ENCODE results near the gene IL26. TPM values are rescaled to one million over a fixed set of nuclear protein-coding genes. Genes with fewer than 3 reads are reported as not detected.

Gene IL26
- total RNA-seq, 1 donor from 2014 or later, result not detected

GRCh38 chr12:68189821-68190242 is 35.8 kb downstream of the IL26 start:
- Histone ChIP-seq H3K27ac (no peak overlapping the region), H3K4me3 (no peak overlapping the region), H3K9me3 (no peaks in the 10 kb centered on the region), H3K4me1 (no peaks in the 10 kb centered on the region), H3K27me3 (ENCODE audit: low read depth) (peaks cover 4% of the 10 kb centered on the region), H3K36me3 (no peaks in the 10 kb centered on the region)
- intact Hi-C loops (cut with DNase I), result no loop called here
- ATAC-seq (no peak), DNase-seq (no peak)
- no peak for TF ChIP-seq CTCF (IDR thresholded peaks at IDR 0.05)

- DNase-seq (no peak), ATAC-seq (no peak)
- H3K27ac ChIP-seq, result no peak overlapping the region
- no peaks in the 10 kb centered on the region for H3K36me3 ChIP-seq
- no peak for TF ChIP-seq CTCF (IDR thresholded peaks at IDR 0.05)
- H3K9me3 ChIP-seq, result no peaks in the 10 kb centered on the region
- no peak overlapping the region for H3K4me3 ChIP-seq
- H3K4me1 ChIP-seq, result no peaks in the 10 kb centered on the region
- intact Hi-C loops (cut with DNase I), result no loop called here
- H3K27me3 ChIP-seq (ENCODE audit: low read depth), result peaks cover 4% of the 10 kb centered on the region
Observed at GRCh38 chr12:68185598-68185997, 40.0 kb downstream of the IL26 start.

- ATAC-seq (peak in 1 of 2 donors; percentile 32), DNase-seq (no peak)
- Histone ChIP-seq H3K4me3 (no peak overlapping the region), H3K9me3 (no peaks in the 10 kb centered on the region), H3K27me3 (ENCODE audit: low read depth) (no peaks in the 10 kb centered on the region), H3K36me3 (no peaks in the 10 kb centered on the region), H3K27ac (no peak overlapping the region), H3K4me1 (no peaks in the 10 kb centered on the region)
- intact Hi-C loops (cut with DNase I), result no loop called here
- TF ChIP-seq CTCF (IDR thresholded peaks at IDR 0.05), result no peak
Observed at GRCh38 chr12:68180792-68181744, 44.5 kb downstream of the IL26 start.

GRCh38 chr12:68178774-68179439 is 46.7 kb downstream of the IL26 start:
- Histone ChIP-seq H3K4me3 (no peak overlapping the region), H3K4me1 (no peaks in the 10 kb centered on the region), H3K36me3 (no peaks in the 10 kb centered on the region), H3K27me3 (ENCODE audit: low read depth) (no peaks in the 10 kb centered on the region), H3K27ac (no peak overlapping the region), H3K9me3 (no peaks in the 10 kb centered on the region)
- no peak for TF ChIP-seq CTCF (IDR thresholded peaks at IDR 0.05)
- intact Hi-C loops (cut with DNase I), result no loop called here
- DNase-seq, result no peak
- no peak for ATAC-seq

- Histone ChIP-seq H3K27ac (no peak overlapping the region), H3K9me3 (no peaks in the 10 kb centered on the region), H3K36me3 (no peaks in the 10 kb centered on the region), H3K4me1 (no peaks in the 10 kb centered on the region), H3K27me3 (ENCODE audit: low read depth) (no peaks in the 10 kb centered on the region), H3K4me3 (no peak overlapping the region)
- intact Hi-C loops (cut with DNase I), result no loop called here
- no peak for TF ChIP-seq CTCF (IDR thresholded peaks at IDR 0.05)
- DNase-seq (no peak), ATAC-seq (no peak)
Observed at GRCh38 chr12:68178184-68178583, 47.4 kb downstream of the IL26 start.

Measured in lower lobe of right lung (tissue), 2 donors.